ENCODE results near the gene BCAS4.

GRCh38 chr20:50824137-50824536 is 29.3 kb downstream of the BCAS4 start:
- TF ChIP-seq CTCF (IDR thresholded peaks at IDR 0.05), result no peak
- no peak for TF ChIP-seq POLR2A (IDR thresholded peaks at IDR 0.05)
